Thoracic aorta (tissue), 2 donors: ENCODE data around the gene ERG. TPM values are rescaled to one million over a fixed set of nuclear protein-coding genes. Genes with fewer than 3 reads are reported as not detected.

Experiments
- ATAC-seq: fragments of 150-250 bp; one replicate; pipeline ENCODE4 v1.8.0; 2017; ENCODE audit warnings: low read depth; ENCODE audit not compliant: insufficient number of reproducible peaks, low FRiP score
- DNase-seq: peaks from one replicate; pipeline ENCODE4 v3.0.0-alpha.2; 2020; ENCODE audit warnings: low spot score
- H3K27ac ChIP-seq, 2 donors: fragments of 200-600 bp; sonication (generic); 1 replicate in 1 of 2; 2 replicates in 1 of 2; pipeline ENCODE4 v1.5.1; 2016; ENCODE audit warnings: mild to moderate bottlenecking in 2 of 2, moderate library complexity in 2 of 2
- H3K27me3 ChIP-seq: fragments of 200-600 bp; sonication (generic); replicated peaks from 2 replicates; pipeline ENCODE4 v1.6.0; 2016; ENCODE audit warnings: mild to moderate bottlenecking; ENCODE audit not compliant: insufficient read depth
- H3K36me3 ChIP-seq: fragments of 200-600 bp; sonication (generic); one replicate; pipeline ENCODE4 v1.5.1; 2016
- H3K4me1 ChIP-seq, 2 donors: fragments of 200-600 bp; sonication (generic); 1 replicate in 1 of 2; 2 replicates in 1 of 2; pipeline versions ENCODE4 v1.5.1 to v1.6.0; 2016; ENCODE audit warnings: low read depth in 2 of 2, mild to moderate bottlenecking in 1 of 2; ENCODE audit not compliant: control insufficient read depth in 1 of 2
- H3K4me3 ChIP-seq: fragments of 200-600 bp; sonication (generic); 2 replicates; pipeline ENCODE4 v1.5.1; 2016; ENCODE audit warnings: mild to moderate bottlenecking
- H3K9me3 ChIP-seq: fragments of 200-600 bp; sonication (generic); 2 replicates; pipeline ENCODE4 v1.5.1; 2016
- total RNA-seq, 2 donors: library from RNA; depleted of rRNA; stranded (reverse); fragments of >200 nt; gene quantifications; one replicate each; pipeline versions ENCODE4 v1.1.0 to v1.2.3, GENCODE V29; 2016
- TF ChIP-seq, protein P1 (sequence below): fragments of 200-600 bp; sonication (generic); IDR thresholded peaks from one replicate; pipeline ENCODE4 v1.5.1; 2019; ENCODE audit warnings: antibody characterized with exemption

ERG gene
- total RNA-seq, 2 donors from 2014 or later: 40.2 to 177 TPM

DNA sequence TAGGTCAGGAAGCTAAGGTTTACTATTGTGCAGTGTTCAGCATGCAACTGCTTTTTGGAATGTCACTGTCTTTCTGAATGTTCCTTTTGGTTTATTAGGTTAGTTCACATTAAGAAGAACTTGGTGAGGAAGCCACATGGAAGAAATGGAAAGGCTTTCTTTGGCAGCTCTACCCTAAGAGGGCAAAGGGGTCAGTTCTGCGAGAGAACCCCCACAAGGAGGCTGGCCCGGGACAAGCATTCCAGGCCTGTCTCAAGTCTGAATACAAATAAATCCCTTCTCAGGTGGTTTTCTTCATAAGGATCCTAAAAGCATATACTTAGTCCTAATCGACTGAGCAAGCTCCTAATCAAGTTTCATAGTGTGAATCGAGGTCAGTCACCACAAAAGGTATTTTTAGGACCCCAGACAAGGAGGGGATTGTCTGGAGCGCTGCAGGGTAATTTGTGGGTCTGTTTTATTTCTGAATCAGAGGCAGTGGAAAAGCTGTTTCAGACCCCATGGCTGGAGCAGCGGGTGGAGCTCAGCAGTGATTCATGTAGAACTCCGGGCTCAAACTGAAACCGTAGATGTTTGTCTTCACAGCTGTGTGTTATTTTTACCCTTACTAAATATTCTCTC is 63.3 kb downstream of the ERG start:
- Histone ChIP-seq H3K9me3 (no peaks in the 10 kb centered on the region), H3K4me1 (peaks cover 34 to 86% of the 10 kb centered on the region in 2 donors), H3K4me3 (peak overlapping the region; percentile 66), H3K27me3 (no peaks in the 10 kb centered on the region), H3K27ac (peak overlapping the region; percentile 81 to 91), H3K36me3 (no peaks in the 10 kb centered on the region)
- DNase-seq (peak; percentile 25), ATAC-seq (peak; percentile 52)
- TF ChIP-seq, protein P1, sequence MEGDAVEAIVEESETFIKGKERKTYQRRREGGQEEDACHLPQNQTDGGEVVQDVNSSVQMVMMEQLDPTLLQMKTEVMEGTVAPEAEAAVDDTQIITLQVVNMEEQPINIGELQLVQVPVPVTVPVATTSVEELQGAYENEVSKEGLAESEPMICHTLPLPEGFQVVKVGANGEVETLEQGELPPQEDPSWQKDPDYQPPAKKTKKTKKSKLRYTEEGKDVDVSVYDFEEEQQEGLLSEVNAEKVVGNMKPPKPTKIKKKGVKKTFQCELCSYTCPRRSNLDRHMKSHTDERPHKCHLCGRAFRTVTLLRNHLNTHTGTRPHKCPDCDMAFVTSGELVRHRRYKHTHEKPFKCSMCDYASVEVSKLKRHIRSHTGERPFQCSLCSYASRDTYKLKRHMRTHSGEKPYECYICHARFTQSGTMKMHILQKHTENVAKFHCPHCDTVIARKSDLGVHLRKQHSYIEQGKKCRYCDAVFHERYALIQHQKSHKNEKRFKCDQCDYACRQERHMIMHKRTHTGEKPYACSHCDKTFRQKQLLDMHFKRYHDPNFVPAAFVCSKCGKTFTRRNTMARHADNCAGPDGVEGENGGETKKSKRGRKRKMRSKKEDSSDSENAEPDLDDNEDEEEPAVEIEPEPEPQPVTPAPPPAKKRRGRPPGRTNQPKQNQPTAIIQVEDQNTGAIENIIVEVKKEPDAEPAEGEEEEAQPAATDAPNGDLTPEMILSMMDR: no peak

DNA sequence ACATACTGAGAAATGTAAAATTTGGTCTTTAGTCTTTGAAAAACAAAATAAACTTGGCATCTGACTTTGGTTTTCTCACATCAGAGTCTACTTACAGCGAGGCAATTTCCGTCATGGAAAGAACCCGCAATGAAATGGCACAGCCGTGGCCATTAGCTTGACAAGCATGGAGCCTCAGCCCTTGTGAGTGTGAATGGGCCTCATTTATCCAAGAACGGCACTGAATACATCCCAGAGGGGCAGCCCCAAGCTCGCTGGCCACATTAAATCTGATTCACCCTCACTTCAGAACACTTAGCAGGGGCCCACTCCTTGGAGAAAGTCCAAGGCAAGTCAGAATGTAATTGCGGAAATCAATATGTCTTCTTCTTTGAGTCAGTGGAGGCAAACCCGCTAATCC is 64.8 kb downstream of the ERG start:
- TF ChIP-seq, protein P1: no peak
- H3K27ac ChIP-seq: peak overlapping the region; percentile 81 to 91
- DNase-seq (no peak), ATAC-seq (no peak)
- no peaks in the 10 kb centered on the region for H3K9me3 ChIP-seq
- H3K27me3 ChIP-seq: no peaks in the 10 kb centered on the region
- peaks cover 28 to 71% of the 10 kb centered on the region in 2 donors for H3K4me1 ChIP-seq
- no peaks in the 10 kb centered on the region for H3K36me3 ChIP-seq
- H3K4me3 ChIP-seq: no peak overlapping the region

DNA sequence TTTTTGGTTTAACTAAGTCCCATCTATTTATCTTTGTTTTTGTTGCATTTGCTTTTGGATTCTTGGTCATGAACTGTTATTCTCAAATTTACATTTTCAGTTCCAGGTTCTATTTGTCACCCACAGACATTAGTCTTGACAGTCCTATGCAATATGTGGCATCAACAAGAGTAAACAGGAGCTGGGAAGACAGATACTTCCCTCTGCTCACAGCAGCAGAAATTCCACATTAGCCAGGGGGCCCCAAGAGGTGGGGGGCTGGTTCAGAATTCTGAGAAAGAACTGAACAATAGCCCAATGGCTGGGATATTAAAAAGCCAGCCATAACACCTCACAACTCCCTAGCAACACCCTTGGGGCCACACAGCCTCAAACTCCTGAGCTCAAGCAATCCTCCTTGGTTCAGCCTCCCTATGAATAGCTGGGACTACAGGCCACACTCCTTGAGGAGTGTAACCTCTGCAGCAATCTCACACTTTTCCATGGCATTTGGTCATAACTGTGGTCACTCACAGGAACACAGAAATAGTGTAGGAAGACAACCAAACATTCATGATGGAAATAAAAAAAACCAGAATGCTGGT is 67.8 kb downstream of the ERG start:
- H3K36me3 ChIP-seq: no peaks in the 10 kb centered on the region
- TF ChIP-seq, protein P1: no peak
- no peak overlapping the region for H3K4me3 ChIP-seq
- H3K27me3 ChIP-seq: no peaks in the 10 kb centered on the region
- H3K27ac ChIP-seq: peak overlapping the region; percentile 81 to 91
- H3K4me1 ChIP-seq: peaks cover 28 to 62% of the 10 kb centered on the region in 2 donors
- no peaks in the 10 kb centered on the region for H3K9me3 ChIP-seq
- no peak for DNase-seq
- ATAC-seq: no peak

DNA sequence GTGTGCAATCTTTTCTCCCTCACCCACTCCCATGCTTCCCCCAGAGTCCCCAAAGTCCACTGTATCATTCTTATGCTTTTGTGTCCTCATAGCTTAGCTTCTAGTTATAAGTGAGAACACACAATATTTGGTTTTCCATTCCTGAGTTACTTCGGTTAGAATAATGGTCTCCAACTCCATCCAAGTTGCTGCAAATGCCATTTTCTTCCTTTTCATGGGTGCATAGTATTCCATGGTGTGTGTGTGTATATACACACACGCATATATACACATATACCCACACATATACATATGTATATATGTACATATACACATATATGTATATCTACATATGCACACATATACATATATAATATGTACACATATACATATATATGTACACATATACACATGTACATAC is 69.3 kb downstream of the ERG start:
- ATAC-seq: no peak
- DNase-seq: no peak
- Histone ChIP-seq H3K4me1 (peaks cover 19 to 48% of the 10 kb centered on the region in 2 donors), H3K4me3 (no peak overlapping the region), H3K36me3 (peaks cover 3% of the 10 kb centered on the region), H3K9me3 (no peaks in the 10 kb centered on the region), H3K27ac (no peak overlapping the region), H3K27me3 (no peaks in the 10 kb centered on the region)
- TF ChIP-seq, protein P1: no peak

DNA sequence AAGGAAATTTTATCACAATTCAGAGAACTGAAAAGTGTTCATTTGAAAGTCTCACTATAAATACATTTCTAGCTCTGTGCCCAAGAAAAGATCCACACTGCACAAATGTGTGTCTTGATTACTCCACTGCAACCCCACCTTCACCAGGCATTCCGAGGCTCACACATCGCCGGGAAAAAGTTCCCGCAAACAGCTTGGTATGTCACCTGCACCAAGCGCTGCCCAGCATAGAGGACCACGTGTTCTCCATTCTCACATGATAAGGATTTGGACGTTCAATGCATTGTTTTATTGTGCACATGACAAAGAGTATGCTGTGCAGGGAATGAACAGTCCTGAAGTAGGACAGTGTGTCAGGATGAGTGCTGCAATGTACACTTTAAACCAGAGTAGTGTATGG is 70.1 kb downstream of the ERG start:
- H3K36me3 ChIP-seq: peaks cover 9% of the 10 kb centered on the region
- H3K27me3 ChIP-seq: no peaks in the 10 kb centered on the region
- no peak for DNase-seq
- no peaks in the 10 kb centered on the region for H3K9me3 ChIP-seq
- H3K4me3 ChIP-seq: no peak overlapping the region
- ATAC-seq: no peak
- TF ChIP-seq, protein P1: no peak
- no peak overlapping the region for H3K27ac ChIP-seq
- peaks cover 16 to 40% of the 10 kb centered on the region in 2 donors for H3K4me1 ChIP-seq
